HG02970 (cell line): ENCODE results near the gene DYNLT2B.
"Not testable (repeated sequence)": the region's sequence is repeated elsewhere in the genome, so short reads cannot be mapped to it uniquely, and the experiment has no call there.

Source experiments
- ATAC-seq: cut with Tn5 transposase; IDR thresholded peaks from one replicate; pipeline ENCODE4 v1.9.1; 2021; ENCODE audit warnings: mild to moderate bottlenecking, moderate library complexity, moderate number of reproducible peaks; ENCODE audit not compliant: unreplicated experiment, low FRiP score

DYNLT2B gene

DNA sequence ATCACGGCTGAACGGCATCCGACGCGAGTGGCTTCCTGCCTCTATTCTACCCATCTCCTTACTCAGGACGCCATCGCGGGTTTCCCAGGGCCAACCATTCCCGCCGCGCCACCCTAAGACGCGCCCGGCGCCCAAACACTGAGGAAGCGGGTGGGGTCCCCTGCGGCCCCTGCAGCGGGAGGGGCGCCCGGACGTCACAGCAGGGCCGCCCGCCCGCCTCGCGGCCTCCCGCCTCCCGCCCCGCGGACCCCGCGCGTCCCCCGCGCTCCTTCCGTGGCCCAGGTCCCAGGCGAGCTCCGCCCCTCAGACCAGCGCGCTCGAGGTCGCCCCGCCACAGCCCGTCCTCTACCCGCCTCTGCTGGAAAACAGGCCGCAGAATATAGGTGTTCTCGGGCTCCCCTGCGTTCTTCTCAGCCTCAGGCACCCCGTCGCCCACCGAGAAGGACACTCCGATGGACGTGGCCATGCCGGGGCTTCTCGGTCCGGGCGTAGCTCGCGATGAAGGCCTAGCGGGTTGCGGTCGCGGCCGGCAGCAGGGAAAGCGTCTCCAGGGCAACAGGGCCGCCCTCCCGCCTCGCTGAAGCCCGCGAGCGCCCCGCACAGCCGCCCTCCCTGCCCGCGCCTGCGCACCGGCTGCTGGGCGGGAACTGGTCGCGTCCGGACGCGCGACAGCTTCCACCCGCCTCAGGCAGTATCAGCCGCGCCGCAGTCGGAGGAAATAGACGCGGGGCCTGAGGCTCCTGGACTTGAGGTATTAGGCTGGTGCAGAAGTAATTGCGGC is at the start of gene DYNLT2B:
DYNLT2B (minus strand) TSS at position 554 of the 781 bp plus-strand sequence; CDS start at position 466, 88 bp downstream.
- ATAC-seq: peak; percentile 89

DNA sequence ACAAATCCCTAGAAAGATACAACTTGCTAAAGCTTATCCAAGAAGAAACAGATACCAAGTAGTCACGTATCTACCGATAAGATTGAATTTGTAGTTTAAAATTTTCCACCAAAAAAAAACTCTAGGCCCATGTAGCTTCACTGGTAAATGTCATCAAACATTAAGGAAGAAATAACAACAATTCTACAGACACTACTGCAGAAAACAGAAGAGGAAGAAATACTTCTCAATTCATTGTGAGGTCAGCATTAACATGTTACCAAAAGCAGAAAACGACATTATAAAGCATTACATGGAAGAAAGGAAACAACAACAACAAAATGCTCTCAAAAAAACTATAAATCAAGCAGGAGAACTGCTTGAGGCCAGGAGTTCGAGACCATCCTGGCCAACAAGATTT is 47.7 kb upstream of the DYNLT2B start:
- ATAC-seq: no peak

DNA sequence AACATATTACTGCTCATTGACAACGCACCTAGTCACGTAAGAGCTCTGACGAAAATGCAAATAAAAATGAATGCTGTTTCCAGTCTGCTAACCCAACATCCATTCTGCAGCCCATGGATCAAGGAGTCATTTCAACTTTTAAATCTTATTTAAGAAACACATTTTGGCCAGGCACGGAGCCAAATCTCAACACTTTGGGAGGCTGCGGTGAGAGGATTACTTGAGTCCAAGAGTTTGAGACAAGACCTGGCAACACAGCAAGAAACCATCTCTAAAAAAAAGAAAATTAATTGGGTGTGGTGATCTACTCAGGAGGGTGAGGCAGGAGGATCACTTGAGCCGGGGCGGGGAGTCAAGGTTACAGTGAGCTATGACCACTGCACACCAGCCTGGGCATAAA is 42.5 kb upstream of the DYNLT2B start:
- no peak for ATAC-seq

DNA sequence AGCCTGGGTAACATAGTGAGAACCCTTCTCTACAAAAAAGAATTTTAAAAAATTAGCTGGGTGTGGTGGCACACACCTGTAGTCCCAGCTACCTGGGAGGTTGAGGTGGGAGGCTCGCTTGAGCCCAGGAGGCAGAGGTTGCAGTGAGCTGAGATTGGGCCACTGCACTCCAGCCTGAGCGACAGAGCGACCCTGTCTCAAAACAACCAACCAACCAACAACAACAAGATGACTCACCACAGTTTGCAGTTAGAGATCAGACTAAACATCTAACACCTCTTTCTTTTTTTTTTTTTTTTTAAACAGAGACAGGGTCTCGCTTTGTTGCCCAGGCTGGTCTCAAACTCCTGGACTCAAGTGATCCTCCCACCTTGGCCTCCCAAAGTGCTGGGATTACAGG is 40.5 kb upstream of the DYNLT2B start:
- ATAC-seq: not testable (repeated sequence)

DNA sequence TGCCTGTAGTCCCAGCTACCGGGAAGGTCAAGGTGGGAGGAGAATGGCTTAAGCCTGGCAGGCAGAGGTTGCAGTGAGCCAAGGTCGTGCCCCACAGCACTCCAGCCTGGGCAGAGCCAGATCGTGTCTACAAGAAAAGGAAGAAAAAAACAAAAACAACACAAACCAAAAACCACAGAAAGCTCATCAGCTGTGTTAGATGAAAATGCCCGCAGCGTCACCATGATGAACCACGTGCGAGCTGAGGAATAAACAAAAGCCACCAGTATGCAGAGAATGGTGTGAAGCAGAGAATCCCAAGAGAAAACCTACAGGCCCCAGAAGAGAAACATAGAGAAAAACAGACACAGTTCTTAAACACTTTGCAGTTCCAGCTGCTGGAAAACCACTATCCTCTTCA is 39.9 kb upstream of the DYNLT2B start:
- ATAC-seq: no peak

DNA sequence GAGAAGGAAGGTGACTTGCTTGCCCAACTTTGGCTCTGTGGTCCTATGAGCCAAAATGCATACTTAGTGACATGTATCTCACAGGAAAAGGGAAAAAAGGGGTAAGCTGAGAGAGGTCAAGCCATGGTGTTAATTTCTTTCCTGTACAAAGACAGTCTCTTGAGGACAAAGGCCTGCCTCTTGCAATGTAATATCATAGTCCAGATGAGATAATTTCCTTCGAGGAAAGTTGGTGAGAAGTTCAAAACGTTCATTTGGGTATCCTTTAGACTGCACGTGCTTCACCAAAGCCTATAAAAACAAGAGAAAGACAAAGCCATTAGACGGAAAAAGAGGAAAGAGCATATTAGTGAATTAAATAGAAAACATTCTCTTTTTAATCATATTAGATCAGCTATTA is 38.5 kb upstream of the DYNLT2B start:
- ATAC-seq: no peak

DNA sequence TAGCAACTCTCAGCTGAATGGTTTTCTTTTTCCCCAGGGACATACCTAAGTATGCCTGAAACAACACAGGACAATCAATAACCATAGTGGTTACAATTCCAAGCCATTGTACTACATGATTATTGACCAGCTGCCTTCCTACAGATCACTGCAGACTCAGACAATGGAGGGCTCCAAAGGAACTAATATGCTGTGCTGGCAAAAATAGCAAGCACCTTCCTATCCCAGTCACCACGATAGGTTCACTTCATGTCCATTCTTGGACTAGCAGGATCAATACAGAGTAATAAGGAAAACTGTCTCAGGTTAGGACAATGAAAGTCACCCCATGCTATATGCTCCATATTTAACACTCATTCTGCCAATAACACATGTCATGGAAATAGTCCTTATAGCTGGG is 37.6 kb upstream of the DYNLT2B start:
- no peak for ATAC-seq

DNA sequence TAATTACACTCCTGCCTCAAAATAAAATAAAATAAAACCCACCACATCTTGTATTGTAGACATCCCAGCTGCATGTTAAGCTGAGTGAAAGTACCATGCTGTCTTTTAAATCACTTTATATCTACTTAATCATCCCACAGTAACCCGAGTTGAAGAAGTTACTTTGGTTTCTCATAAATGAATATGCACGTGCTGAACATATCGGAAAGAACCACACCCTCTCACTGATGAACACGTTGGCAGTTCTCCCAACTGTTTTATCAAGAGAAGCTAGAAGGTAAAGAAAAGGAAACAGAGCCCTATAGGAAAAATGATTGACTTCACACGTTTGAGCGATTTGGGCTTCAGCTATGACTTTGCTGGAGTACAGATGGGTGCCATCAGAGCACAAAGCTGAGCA is 36.1 kb upstream of the DYNLT2B start:
- ATAC-seq: no peak

DNA sequence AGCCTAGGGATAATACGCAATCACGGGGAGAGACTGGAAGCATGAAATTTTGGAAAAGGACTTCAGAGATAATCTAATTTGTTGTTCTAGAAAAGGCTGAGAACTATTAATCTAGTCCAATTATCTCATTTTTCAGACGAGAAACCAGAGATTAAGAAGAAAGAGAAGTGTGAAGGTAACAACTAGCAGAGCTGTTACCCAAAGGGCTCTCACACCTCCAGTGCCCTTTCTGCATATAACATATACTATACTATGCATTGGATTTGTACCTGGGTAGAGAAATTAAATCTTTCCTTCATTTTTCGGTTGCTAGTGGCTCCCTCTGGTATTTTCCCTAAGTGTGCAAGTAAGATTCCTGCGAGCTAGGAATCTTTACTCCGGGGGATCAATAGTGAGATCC is 33.5 kb upstream of the DYNLT2B start:
- no peak for ATAC-seq

DNA sequence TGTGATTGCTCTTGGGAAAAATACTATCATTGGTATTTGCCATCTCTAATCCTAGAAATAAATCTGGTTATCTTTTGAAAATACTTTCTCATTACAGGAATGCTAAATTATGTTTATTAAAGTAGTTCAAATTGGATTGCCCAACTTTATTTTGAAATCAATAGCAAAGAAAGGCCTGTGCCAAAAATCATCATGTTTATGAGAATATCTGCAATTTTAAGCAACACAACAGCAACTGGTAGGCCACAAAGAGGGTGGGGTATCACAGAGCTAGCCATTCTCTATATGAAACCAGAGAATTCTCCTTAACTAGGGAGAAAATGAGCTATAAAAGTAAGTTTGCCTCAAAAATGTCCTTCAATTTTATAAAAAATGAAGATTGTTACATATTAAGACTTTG is 32.0 kb upstream of the DYNLT2B start:
- ATAC-seq: no peak

DNA sequence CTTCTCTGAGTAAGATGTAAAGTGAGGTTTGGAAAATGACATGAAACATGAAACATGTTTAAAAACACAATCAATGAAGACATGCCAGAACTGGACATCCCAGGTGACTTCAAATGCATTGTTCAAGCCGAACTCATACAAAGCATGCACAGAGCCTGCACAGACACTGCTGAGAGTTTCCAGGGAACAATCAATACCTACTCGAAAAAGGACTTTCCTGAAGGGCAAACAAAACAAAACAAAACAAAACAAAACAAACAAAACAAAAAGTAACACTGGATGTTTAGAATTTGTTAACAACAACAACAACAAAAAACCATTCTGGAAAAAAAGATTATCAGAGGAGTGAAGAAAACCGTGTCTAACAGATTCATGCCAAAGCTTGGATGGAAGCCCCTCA is 30.7 kb upstream of the DYNLT2B start:
- no peak for ATAC-seq

DNA sequence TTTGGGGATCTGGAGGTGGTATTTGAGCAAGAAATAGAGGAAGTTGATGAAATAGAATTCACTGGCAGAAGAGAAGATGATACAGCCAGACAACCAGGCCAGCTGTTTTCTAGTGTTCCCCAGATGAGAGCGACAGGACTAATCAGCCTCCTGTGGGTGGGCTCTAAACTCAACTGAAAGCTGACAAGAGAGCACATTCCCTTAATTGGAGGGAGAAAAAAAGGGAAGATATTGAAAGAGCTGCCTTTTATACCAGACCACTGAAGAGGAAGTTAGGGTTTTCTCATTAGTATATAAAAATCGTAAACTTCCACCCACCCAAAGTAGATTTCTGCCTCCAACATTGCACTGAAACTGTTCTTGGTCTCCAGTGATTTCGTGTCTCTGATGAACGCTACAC is 26.6 kb upstream of the DYNLT2B start:
- ATAC-seq: no peak

DNA sequence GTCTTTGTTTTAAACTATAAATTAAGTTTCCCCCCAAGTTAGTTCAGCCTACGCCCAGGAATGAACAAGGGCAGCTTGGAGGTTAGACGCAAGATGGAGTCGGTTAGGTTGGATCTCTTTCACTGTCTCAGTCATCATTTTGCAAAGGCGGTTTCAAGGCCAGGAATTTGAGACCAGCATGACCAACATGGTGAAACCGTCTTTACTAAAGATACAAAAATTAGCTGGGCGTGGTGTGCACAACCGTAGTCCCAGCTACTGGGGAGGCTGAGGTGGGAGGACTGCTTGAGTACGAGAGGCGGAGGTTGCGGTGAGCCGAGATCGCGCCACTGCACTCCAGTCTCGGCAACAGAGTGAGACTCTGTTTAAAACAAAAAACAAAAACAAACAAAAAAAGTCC is 25.9 kb upstream of the DYNLT2B start:
- not testable (repeated sequence) for ATAC-seq

DNA sequence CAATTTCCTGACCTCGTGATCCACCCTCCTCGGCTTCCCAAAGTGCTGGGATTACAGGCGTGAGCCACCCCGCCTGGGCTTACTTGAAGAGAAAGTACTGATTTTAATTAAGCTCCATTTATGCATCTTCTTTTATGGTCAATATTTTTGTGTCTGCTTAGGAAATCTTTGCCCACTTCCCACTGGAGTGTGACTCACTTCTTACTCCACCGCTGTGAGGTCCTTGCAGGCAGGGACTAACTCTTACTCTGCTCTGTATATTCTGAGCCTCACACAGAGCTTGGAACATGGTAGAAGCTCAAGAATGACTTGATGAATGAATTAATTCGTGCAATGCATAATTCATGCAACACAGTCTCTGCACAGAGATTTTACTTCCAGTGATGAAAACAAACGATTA is 23.1 kb upstream of the DYNLT2B start:
- ATAC-seq: no peak

DNA sequence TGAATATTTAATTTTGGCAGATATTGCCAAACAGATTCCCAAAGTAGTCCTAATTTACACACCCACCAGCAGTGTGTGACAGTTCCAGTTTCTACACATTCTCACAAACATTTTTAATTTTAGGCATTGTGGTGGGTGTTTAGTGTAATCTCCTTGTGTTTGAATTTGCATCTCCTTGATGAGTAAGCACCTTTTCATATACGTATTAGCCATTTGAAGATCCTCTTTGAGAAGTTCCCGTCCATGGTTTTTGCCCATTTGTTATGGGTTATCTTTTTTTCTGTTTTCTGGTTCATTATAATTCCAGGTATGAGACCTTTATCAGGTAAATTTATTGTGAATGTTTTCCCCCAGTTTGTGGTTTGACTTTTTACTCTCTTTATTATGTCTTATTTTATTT is 22.4 kb upstream of the DYNLT2B start:
- ATAC-seq: no peak

DNA sequence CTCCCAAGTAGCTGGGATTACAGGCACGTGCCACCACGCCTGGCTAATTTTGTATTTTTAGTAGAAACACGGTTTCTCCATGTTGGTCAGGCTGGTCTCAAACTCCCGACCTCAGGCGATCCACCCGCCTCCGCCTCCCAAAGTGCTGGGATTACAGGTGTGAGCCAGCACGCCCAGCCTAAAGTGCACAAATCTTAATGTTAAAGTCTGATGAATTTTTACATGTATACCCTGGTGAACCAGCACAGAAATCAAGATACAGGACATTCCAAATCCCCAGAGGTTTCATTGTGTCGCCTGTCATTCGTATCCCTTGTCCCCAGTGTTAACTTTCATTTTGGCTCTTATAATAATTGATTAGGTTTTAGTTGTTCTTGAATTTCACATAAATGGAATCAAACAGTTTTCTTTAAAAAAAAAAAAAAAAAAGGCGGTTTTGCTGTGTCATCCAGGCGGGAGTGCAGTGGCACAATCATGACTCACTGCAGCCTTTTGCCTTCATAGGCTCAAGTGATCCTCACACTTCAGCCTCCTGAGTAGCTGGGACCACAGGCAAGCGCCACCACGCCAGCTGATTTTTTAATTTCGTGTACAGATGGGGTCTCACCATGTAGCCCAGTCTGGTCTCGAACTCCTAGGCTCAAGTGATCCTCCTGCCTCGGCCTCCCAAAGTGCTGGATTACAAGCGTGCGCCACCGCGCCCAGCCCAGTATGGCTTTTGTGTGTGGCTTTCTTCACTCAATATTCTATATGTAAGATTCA is 21.6 kb upstream of the DYNLT2B start:
- no peak for ATAC-seq

DNA sequence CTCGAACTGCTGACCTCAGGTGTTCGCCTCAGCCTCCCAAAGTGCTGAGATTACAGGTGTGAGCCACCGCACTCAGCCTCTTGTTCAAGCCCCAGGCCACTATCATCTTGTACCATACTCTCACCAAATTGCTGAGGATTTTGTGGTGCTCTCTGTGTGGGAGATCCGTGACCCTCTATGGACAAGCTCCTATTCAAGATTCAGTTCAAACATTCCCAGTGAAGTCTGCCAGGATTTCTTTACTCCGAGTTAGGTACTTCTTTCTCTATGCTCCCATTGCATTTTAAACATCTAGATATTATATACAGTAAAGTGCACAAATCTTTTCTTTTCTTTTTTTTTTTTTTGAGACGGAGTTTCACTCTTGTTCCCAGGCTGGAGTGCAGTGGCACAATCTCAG is 21.0 kb upstream of the DYNLT2B start:
- no peak for ATAC-seq

DNA sequence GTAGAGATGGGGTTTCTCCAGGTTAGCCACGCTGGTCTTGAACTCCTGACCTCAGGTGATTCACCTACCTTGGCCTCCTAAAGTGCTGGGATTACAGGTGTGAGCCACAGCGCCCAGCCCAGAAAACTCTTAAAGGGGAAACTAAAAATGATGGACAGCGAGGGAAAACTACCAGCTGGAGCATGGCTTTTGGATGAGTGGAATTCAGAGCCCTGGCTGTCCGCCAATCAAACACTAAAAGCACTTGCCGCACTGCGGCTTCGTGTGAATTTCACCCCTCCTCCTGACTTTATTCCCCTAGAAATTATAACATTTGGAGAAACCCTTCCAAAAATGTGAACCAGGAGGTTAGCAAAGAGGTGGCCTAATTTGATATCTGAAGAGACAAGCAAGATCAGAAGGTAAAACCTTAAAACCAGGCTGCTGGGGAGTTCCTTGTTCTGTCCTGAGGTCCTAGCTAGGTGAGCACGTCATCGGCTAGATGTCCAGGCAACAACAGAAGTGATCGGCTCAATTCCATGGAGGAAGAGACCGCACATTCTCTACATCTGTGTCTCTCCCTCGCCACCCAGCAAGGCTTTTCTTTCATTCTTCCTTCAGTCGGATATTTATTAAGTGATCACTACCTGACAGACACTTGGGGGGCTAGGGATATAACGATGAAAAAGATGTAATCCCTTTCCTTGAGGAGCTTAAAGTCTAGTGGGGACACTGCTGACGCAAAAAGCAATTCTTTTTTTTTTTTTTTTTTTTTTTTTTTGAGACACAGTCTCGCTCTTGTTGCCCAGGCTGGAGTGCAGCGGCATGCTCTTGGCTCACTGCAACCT is 18.5 kb upstream of the DYNLT2B start:
- no peak for ATAC-seq

DNA sequence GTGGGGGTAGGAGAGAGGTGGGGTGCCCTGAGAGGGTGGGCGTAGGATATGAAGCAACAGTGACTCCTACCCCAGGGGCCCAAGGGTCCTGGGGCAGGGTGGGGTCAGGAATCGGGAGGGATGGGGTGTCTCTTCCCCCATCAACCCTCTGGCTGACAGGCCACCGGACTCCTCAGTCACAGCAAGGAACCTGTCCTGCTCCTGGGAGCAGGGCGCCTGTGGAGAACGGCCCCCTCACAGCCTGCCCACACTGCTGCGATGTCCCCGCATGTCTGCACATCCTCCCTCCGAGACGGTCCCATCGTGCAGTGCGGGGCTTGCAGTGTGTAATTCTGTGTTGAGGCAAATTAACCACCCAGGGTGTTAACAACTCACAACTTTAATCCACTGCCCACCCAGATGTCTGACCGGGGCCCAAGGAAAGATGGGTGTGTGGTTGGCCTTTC is 17.5 kb upstream of the DYNLT2B start:
- no peak for ATAC-seq

DNA sequence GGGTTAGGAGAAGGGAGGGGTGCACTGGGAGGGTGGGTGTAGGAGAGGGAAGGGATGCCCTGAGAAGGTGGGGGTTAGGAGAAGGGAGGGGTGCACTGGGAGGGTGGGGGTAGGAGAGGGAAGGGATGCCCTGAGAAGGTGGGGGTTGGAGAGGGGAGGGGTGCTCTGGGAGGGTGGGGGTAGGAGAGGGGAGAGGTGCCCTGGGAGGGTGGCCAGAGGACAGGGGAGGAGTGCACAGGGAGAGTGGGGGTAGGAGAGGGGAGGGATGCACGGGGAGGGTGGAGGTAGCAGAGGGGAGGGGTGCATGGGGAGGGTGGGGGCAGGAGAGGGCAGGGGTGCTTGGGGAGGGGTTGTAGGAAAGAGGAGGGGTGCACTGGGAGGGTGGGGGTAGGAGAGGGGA is 16.9 kb upstream of the DYNLT2B start:
- no peak for ATAC-seq

DNA sequence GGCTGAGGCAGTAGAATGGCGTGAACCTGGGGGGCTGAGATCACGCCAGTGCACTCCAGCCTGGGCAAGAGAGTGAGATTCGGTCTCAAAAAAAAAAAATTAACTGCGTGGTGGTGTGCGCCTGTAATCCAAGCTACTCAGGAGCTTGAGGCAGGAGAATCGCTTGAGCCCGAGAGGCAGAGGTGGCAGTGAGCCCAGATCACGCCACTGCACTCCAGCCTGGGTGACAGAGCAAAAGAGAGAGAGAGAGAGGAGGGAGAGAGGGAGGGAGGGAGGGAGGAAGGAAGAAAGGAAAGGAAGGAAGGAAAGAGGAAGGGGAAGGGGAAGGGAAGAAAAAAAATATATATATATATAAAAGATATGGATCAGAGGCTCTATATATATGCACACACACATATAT is 14.1 kb upstream of the DYNLT2B start:
- no peak for ATAC-seq
